ENCODE results near the gene SMURF1.

Gene SMURF1

GRCh38 chr7:99121496-99122021 is 22.3 kb downstream of the SMURF1 start:
- Histone ChIP-seq H3K36me3 (replicated peaks) (no peaks in the 10 kb centered on the region), H3K4me1 (peaks cover 2% of the 10 kb centered on the region)
- in situ Hi-C loops (cut with MboI; ENCODE audit: low sequenced_read_pairs), result no loop called here

GRCh38 chr7:99120916-99121315 is 23.0 kb downstream of the SMURF1 start:
- Histone ChIP-seq H3K27me3 (ENCODE audit: low read depth) (no peaks in the 10 kb centered on the region), H3K4me3 (no peak overlapping the region), H3K4me1 (no peaks in the 10 kb centered on the region), H3K9me3 (no peaks in the 10 kb centered on the region), H3K36me3 (replicated peaks) (no peaks in the 10 kb centered on the region)
- in situ Hi-C loops (cut with MboI; ENCODE audit: low sequenced_read_pairs), result no loop called here
- DNase-seq (ENCODE audit: low spot score in 2 of 2), result no peak

More at GRCh38 chr7:99121496-99122021, 22.3 kb downstream of the SMURF1 start:
- Histone ChIP-seq H3K9me3 (no peaks in the 10 kb centered on the region), H3K4me3 (no peak overlapping the region), H3K27me3 (ENCODE audit: low read depth) (no peaks in the 10 kb centered on the region)
- no peak for DNase-seq (ENCODE audit: low spot score in 2 of 2)

DNA sequence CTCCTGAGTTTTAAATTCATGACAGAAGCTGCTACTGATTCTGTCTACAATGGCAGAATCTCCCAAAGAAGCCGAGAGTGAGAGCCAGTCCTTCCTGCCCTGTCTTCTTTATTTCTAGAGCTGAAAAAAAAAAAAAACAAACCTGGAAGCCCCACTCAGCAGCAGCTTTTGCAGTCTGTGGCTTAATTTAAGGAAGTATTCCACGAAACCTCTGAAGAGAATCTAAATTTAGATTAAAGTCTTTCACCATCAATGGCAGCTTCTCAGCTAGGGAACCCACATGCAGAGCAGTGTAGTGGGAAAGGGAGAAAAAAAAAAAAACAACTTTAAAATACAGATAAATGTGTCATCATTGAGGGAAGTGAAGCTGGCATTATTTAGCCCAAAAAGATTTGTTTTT is 23.4 kb downstream of the SMURF1 start:
- no peak for DNase-seq (ENCODE audit: low spot score in 2 of 2)
- H3K4me3 ChIP-seq, result no peak overlapping the region
- in situ Hi-C loops (cut with MboI; ENCODE audit: low sequenced_read_pairs), result no loop called here

GRCh38 chr7:99118077-99118476 is 25.8 kb downstream of the SMURF1 start:
- in situ Hi-C loops (cut with MboI; ENCODE audit: low sequenced_read_pairs), result no loop called here
- Histone ChIP-seq H3K27me3 (ENCODE audit: low read depth) (no peaks in the 10 kb centered on the region), H3K4me1 (no peaks in the 10 kb centered on the region), H3K36me3 (replicated peaks) (no peaks in the 10 kb centered on the region), H3K4me3 (no peak overlapping the region), H3K9me3 (no peaks in the 10 kb centered on the region)
- DNase-seq (ENCODE audit: low spot score in 2 of 2), result no peak

More for the DNA sequence above, 23.4 kb downstream of the SMURF1 start:
- Histone ChIP-seq H3K4me1 (no peaks in the 10 kb centered on the region), H3K9me3 (no peaks in the 10 kb centered on the region), H3K27me3 (ENCODE audit: low read depth) (no peaks in the 10 kb centered on the region), H3K36me3 (replicated peaks) (no peaks in the 10 kb centered on the region)

GRCh38 chr7:99116144-99116543 is 27.8 kb downstream of the SMURF1 start:
- no peak for DNase-seq (ENCODE audit: low spot score in 2 of 2)
- no peaks in the 10 kb centered on the region for H3K27me3 ChIP-seq (ENCODE audit: low read depth)
- peaks cover 5% of the 10 kb centered on the region for H3K4me1 ChIP-seq
- in situ Hi-C loops (cut with MboI; ENCODE audit: low sequenced_read_pairs), result no loop called here
- H3K9me3 ChIP-seq, result no peaks in the 10 kb centered on the region
- H3K36me3 ChIP-seq (replicated peaks), result no peaks in the 10 kb centered on the region
- no peak overlapping the region for H3K4me3 ChIP-seq

GRCh38 chr7:99115379-99115778 is 28.5 kb downstream of the SMURF1 start:
- in situ Hi-C loops (cut with MboI; ENCODE audit: low sequenced_read_pairs), result no loop called here

GRCh38 chr7:99112979-99113378 is 30.9 kb downstream of the SMURF1 start:
- Histone ChIP-seq H3K36me3 (replicated peaks) (no peaks in the 10 kb centered on the region), H3K9me3 (no peaks in the 10 kb centered on the region), H3K4me1 (peaks cover 5% of the 10 kb centered on the region), H3K4me3 (no peak overlapping the region), H3K27me3 (ENCODE audit: low read depth) (no peaks in the 10 kb centered on the region)
- no peak for DNase-seq (ENCODE audit: low spot score in 2 of 2)
- in situ Hi-C loops (cut with MboI; ENCODE audit: low sequenced_read_pairs), result no loop called here

More at GRCh38 chr7:99115379-99115778, 28.5 kb downstream of the SMURF1 start:
- no peaks in the 10 kb centered on the region for H3K27me3 ChIP-seq (ENCODE audit: low read depth)
- H3K9me3 ChIP-seq, result no peaks in the 10 kb centered on the region
- no peaks in the 10 kb centered on the region for H3K36me3 ChIP-seq (replicated peaks)
- DNase-seq (ENCODE audit: low spot score in 2 of 2), result no peak
- peaks cover 5% of the 10 kb centered on the region for H3K4me1 ChIP-seq
- H3K4me3 ChIP-seq, result no peak overlapping the region

- Histone ChIP-seq H3K4me3 (no peak overlapping the region), H3K4me1 (peaks cover 8% of the 10 kb centered on the region), H3K27me3 (ENCODE audit: low read depth) (no peaks in the 10 kb centered on the region), H3K36me3 (replicated peaks) (no peaks in the 10 kb centered on the region), H3K9me3 (no peaks in the 10 kb centered on the region)
- in situ Hi-C loops (cut with MboI; ENCODE audit: low sequenced_read_pairs), result no loop called here
- DNase-seq (ENCODE audit: low spot score in 2 of 2), result no peak
Measured at GRCh38 chr7:99112097-99112496, 31.8 kb downstream of the SMURF1 start.

- H3K4me3 ChIP-seq, result no peak overlapping the region
- no peaks in the 10 kb centered on the region for H3K9me3 ChIP-seq
- no peak for DNase-seq (ENCODE audit: low spot score in 2 of 2)
- H3K36me3 ChIP-seq (replicated peaks), result no peaks in the 10 kb centered on the region
- in situ Hi-C loops (cut with MboI; ENCODE audit: low sequenced_read_pairs), result no loop called here
- H3K4me1 ChIP-seq, result peaks cover 8% of the 10 kb centered on the region
- no peaks in the 10 kb centered on the region for H3K27me3 ChIP-seq (ENCODE audit: low read depth)
Measured at GRCh38 chr7:99111591-99111990, 32.3 kb downstream of the SMURF1 start.

DNA sequence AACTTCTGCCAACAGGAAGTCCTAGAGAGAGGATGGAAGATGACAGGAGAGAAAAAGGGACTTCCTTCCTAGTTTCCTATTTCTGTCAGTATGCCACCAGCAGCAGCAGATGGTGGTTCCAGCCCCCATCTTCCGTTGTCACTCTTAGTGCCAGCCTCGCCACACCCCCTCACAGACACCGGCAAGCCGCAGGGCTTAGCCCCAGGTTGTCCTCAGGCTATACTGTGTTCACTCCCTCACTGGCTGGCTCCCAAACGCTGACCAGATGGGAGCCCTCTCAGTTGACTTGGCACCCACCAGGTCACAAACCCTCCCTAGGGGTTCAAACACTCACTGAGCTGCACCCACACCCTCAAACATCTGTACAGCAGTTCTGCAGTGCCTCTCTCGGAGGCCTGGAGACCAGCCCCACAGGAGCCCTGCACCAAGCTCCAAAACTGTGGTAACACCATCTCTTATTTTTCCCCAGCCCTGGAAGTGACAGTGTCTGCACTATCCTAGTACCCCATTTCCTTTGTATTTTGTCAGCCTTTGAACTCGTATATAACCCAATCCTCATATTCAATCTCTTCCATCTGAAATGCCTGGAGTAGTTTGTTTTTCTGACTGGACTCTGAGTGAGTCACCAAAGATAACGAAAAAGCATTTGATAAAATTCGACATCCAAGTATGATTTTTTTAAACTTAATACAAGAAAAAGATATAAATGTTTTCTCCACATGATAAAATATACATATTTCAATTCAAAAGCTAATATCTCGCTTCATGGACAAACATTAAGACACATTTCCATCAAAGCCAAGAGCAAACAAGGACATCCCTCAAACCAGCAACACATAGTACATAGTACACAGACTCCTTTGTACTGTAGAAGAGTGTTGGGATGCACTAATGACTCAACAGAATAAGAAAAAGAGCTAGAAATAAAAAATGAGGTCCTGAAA is 34.5 kb downstream of the SMURF1 start:
- peaks cover 8% of the 10 kb centered on the region for H3K4me1 ChIP-seq
- DNase-seq (ENCODE audit: low spot score in 2 of 2), result no peak

DNA sequence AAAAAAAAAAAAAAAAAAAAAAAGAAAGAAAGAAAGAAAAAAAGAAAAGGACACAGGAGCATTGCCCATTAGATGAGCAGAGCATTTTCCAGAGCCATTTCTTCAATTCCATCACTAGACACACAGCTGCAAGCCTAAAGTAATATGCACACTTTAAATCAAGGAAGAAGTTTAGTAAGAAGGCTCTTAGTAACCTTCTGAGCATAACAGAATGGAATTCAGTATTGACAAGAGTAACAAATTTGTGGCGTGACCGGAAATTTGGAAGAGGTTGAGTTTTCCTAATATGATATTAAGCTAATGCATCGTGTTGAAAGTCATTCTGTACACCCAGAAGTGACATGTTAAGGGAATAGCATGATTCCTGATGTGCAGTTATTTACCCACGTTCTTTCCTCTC is 35.3 kb downstream of the SMURF1 start:
- no peak for DNase-seq (ENCODE audit: low spot score in 2 of 2)
- H3K4me1 ChIP-seq, result peaks cover 9% of the 10 kb centered on the region
- in situ Hi-C loops (cut with MboI; ENCODE audit: low sequenced_read_pairs), result no loop called here
- H3K9me3 ChIP-seq, result no peaks in the 10 kb centered on the region
- H3K27me3 ChIP-seq (ENCODE audit: low read depth), result no peaks in the 10 kb centered on the region
- no peaks in the 10 kb centered on the region for H3K36me3 ChIP-seq (replicated peaks)
- no peak overlapping the region for H3K4me3 ChIP-seq

More for the DNA sequence above, 34.5 kb downstream of the SMURF1 start:
- no peaks in the 10 kb centered on the region for H3K36me3 ChIP-seq (replicated peaks)
- no peak overlapping the region for H3K4me3 ChIP-seq
- no peaks in the 10 kb centered on the region for H3K9me3 ChIP-seq
- H3K27me3 ChIP-seq (ENCODE audit: low read depth), result no peaks in the 10 kb centered on the region
- in situ Hi-C loops (cut with MboI; ENCODE audit: low sequenced_read_pairs), result no loop called here

- H3K4me3 ChIP-seq, result no peak overlapping the region
- H3K27me3 ChIP-seq (ENCODE audit: low read depth), result no peaks in the 10 kb centered on the region
- peaks cover 14% of the 10 kb centered on the region for H3K4me1 ChIP-seq
- DNase-seq (ENCODE audit: low spot score in 2 of 2), result no peak
- H3K9me3 ChIP-seq, result no peaks in the 10 kb centered on the region
- in situ Hi-C loops (cut with MboI; ENCODE audit: low sequenced_read_pairs), result no loop called here
- H3K36me3 ChIP-seq (replicated peaks), result no peaks in the 10 kb centered on the region
Measured at GRCh38 chr7:99106821-99107241, 37.1 kb downstream of the SMURF1 start.

GRCh38 chr7:99106411-99106810 is 37.5 kb downstream of the SMURF1 start:
- Histone ChIP-seq H3K9me3 (no peaks in the 10 kb centered on the region), H3K4me3 (no peak overlapping the region), H3K27me3 (ENCODE audit: low read depth) (no peaks in the 10 kb centered on the region), H3K36me3 (replicated peaks) (no peaks in the 10 kb centered on the region), H3K4me1 (peaks cover 12% of the 10 kb centered on the region)
- in situ Hi-C loops (cut with MboI; ENCODE audit: low sequenced_read_pairs), result no loop called here
- no peak for DNase-seq (ENCODE audit: low spot score in 2 of 2)

GRCh38 chr7:99105756-99106155 is 38.2 kb downstream of the SMURF1 start:
- no peaks in the 10 kb centered on the region for H3K36me3 ChIP-seq (replicated peaks)
- H3K9me3 ChIP-seq, result no peaks in the 10 kb centered on the region
- no peak overlapping the region for H3K4me3 ChIP-seq
- in situ Hi-C loops (cut with MboI; ENCODE audit: low sequenced_read_pairs), result no loop called here
- DNase-seq (ENCODE audit: low spot score in 2 of 2), result no peak
- H3K4me1 ChIP-seq, result peaks cover 12% of the 10 kb centered on the region
- no peaks in the 10 kb centered on the region for H3K27me3 ChIP-seq (ENCODE audit: low read depth)

All from HAP-1 (cell line).